D721Med (cell line): ENCODE measurements around the gene ZSCAN16.
"Not testable (repeated sequence)": the region's sequence is repeated elsewhere in the genome, so short reads cannot be mapped to it uniquely, and the experiment has no call there.

Experiments used
- DNase-seq: peaks from one replicate; pipeline ENCODE4 v3.0.0; 2011; ENCODE audit warnings: low spot score; ENCODE audit not compliant: insufficient read length
- FAIRE-seq: peaks from 2 replicates; lab custom pipeline; 2011; peaks lifted over from hg19 to GRCh38; lab: Jason Lieb, UNC
- TF ChIP-seq, protein P1 (sequence below): IDR thresholded peaks from 2 replicates; pipeline ENCODE4 v1.5.1; 2012; ENCODE audit warnings: mild to moderate bottlenecking, control low read depth; ENCODE audit not compliant: insufficient read depth; ENCODE audit errors: missing control alignments

The ZSCAN16 gene

GRCh38 chr6:28124350-28124970 lies at the start of gene ZSCAN16:
ZSCAN16 (plus strand) TSS chr6:28124609; CDS start chr6:28125444, 835 bp downstream.
- TF ChIP-seq, protein P1, sequence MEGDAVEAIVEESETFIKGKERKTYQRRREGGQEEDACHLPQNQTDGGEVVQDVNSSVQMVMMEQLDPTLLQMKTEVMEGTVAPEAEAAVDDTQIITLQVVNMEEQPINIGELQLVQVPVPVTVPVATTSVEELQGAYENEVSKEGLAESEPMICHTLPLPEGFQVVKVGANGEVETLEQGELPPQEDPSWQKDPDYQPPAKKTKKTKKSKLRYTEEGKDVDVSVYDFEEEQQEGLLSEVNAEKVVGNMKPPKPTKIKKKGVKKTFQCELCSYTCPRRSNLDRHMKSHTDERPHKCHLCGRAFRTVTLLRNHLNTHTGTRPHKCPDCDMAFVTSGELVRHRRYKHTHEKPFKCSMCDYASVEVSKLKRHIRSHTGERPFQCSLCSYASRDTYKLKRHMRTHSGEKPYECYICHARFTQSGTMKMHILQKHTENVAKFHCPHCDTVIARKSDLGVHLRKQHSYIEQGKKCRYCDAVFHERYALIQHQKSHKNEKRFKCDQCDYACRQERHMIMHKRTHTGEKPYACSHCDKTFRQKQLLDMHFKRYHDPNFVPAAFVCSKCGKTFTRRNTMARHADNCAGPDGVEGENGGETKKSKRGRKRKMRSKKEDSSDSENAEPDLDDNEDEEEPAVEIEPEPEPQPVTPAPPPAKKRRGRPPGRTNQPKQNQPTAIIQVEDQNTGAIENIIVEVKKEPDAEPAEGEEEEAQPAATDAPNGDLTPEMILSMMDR = no peak
- DNase-seq (no peak), FAIRE-seq (no peak)

DNA sequence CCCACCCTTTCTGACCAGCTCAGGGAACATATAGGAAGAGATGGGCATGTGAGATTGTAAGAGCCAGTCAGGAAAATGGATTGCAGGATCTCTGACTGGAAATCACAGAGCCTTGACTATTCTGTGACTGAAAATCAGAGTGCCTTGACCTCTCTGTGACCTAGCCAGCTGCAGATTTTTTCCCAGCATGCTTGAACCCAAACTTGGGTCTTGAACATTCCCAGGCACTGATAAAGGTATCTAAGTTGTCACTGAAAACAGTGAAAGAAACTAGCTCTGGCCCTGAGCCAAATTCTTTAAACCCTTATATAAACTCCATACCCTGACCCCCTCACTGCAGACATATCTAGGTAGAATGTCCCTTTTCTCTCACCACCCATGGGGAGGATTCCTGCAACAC lies 46.4 kb upstream of the ZSCAN16 start:
- FAIRE-seq (no peak), DNase-seq (no peak)
- TF ChIP-seq, protein P1 = no peak

DNA sequence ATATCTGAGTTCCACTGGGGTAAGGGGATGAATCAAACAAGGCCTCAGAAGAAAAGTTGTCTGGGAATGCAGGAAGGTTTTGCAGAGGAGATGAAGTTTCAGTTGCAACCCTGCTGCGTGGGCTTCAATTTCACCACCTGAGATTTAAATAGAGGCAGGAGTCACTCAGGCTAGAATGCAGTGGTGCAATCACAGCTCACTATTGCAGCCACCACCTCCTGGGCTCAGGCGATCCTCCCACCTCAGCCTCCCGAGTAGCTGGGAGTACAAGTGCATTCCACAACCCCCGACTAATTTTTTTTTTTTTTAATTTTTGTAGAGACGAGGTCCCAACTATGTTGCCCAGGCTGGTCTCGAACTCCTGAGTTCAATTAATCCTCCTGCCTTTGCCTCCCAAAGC lies 45.6 kb upstream of the ZSCAN16 start:
- no peak for FAIRE-seq
- TF ChIP-seq, protein P1 = no peak
- DNase-seq = no peak

GRCh38 chr6:28080381-28080630 lies 44.1 kb upstream of the ZSCAN16 start, which contains the start of gene ZNF165:
ZNF165 (plus strand) TSS chr6:28080568; CDS start chr6:28085481, 4,913 bp downstream.
- not testable (repeated sequence) for DNase-seq, FAIRE-seq

DNA sequence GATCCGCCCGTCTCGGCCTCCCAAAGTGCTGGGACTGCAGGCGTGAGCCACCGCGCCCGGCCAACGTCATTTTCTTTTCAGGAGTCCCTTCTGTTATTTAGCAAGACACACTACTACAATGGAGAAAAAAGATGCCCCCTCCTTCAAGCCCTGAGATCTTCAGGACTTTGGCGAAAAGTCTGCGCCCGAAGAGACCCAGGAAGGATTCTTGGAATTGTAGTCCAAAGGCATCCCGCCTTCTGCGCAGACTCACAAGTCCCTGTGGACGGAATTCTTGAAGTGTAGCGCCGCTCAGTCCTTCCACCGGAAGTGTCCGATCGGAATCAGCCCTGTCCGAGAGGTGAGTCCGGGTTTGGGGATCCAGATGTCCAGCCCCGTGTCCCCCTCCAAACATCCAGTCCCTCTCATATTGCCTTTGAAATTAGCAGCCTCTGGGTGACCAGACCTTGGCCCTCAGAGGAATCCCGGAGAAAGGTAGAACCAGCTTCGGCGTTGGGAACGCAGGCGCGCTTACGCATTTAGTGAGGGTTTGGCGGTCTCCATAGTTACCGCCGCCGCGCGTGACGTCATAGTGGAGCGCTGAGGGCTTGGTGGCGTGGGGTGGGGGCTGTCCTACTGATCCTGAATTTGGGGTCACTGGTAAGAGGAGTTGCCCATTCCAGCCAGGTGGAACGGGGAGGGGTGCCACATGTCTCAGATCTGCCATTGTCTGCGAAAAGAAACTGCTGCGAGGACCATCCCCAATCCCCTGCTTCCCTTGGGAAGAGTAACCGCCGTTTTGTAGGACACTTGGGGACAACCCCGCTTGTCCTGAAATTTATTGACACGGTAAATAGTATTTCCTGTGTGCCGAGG lies 43.6 kb upstream of the ZSCAN16 start:
- DNase-seq (peak; percentile 56), FAIRE-seq (no peak)
- TF ChIP-seq, protein P1 = no peak

DNA sequence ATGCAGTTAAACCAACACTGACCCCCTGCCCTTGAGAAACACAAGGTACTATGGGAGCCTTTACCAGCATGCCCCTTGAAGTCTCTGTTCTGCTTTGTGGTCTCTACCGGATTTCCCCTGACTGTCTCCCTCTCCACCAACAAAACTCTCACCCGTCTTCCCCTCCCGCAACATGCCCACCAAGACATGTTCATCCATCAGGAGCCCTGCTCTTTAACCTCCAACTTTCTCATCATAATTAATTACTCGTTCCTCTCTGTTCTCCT lies 43.0 kb upstream of the ZSCAN16 start:
- FAIRE-seq (no peak), DNase-seq (no peak)
- TF ChIP-seq, protein P1 = no peak

DNA sequence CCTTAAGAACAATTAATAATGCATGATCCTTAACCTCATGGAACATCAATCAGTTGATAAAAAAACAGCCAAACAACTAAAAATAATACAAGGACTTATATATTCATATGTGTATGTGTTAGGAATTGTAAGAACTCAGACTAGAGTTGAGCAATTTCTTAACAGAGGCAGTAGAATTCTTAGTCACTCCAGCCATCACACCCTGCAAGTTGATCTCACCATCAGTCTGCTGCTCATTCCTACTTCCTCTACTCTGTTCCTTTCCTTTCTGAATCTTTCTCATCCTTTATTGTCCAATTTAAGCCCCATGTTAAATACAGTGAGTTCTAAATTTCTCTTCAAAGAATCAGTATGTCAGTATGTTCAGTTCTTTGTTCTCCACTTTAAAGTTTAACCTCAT lies 41.5 kb upstream of the ZSCAN16 start:
- DNase-seq (no peak), FAIRE-seq (no peak)
- TF ChIP-seq, protein P1 = no peak
